Measurements from ENCODE around the gene ATP2C2. TPM values are rescaled to one million over a fixed set of nuclear protein-coding genes. Genes with fewer than 3 reads are reported as not detected.

ATP2C2 gene, protein sequence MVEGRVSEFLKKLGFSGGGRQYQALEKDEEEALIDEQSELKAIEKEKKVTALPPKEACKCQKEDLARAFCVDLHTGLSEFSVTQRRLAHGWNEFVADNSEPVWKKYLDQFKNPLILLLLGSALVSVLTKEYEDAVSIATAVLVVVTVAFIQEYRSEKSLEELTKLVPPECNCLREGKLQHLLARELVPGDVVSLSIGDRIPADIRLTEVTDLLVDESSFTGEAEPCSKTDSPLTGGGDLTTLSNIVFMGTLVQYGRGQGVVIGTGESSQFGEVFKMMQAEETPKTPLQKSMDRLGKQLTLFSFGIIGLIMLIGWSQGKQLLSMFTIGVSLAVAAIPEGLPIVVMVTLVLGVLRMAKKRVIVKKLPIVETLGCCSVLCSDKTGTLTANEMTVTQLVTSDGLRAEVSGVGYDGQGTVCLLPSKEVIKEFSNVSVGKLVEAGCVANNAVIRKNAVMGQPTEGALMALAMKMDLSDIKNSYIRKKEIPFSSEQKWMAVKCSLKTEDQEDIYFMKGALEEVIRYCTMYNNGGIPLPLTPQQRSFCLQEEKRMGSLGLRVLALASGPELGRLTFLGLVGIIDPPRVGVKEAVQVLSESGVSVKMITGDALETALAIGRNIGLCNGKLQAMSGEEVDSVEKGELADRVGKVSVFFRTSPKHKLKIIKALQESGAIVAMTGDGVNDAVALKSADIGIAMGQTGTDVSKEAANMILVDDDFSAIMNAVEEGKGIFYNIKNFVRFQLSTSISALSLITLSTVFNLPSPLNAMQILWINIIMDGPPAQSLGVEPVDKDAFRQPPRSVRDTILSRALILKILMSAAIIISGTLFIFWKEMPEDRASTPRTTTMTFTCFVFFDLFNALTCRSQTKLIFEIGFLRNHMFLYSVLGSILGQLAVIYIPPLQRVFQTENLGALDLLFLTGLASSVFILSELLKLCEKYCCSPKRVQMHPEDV
- total RNA-seq: not detected in 2 replicates

DNA sequence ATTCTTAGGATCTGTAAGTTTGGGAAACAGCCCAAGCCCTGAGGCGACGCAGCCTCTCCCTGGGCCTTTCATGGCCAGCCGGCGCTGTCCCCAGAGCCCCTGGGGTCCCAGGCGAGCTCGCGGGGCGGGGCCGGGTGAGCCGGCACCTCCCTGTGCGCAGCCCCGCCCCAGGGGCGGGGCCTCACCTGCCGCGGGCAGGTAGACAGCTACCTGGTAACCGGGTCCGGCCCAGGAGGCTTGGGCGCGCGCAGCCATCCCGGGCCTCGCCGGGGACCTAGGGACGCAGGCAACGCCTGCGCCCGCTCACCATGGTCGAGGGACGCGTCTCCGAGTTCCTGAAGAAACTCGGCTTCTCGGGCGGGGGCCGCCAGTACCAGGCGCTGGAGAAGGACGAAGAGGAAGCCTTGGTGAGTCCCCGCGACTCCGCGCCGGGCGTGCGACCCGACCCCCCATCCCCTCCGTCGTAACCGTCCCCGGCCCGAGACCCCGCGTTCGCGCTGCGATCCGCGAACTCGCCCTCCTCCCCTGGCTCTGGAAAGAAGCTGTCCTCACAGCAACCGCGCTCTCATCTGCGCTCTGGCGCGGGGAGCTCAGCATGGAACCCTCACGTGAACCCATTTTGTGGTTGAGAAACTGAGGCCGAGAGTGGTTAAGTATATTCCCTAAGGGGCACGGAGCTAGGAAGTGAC, at the start of gene ATP2C2:
TSS of gene ATP2C2 (plus strand) at position 231 of the 689 bp plus-strand sequence. CDS start at position 309, 78 bp downstream.
- Mint-ChIP-seq H3K4me3 (no peak within 1 kb of the TSS), H3K27ac (no peak within 1 kb of the TSS), H3K4me1 (peaks cover 13% of the 10 kb centered on the region), H3K9me3 (no peaks in the 10 kb centered on the region), H3K36me3 (ENCODE audit: low read depth) (no peaks in the 10 kb centered on the region), H3K27me3 (peaks cover 49% of the 10 kb centered on the region)
- DNase-seq: no peak
- intact Hi-C loops (cut with micrococcal nuclease): no loop called here

DNA sequence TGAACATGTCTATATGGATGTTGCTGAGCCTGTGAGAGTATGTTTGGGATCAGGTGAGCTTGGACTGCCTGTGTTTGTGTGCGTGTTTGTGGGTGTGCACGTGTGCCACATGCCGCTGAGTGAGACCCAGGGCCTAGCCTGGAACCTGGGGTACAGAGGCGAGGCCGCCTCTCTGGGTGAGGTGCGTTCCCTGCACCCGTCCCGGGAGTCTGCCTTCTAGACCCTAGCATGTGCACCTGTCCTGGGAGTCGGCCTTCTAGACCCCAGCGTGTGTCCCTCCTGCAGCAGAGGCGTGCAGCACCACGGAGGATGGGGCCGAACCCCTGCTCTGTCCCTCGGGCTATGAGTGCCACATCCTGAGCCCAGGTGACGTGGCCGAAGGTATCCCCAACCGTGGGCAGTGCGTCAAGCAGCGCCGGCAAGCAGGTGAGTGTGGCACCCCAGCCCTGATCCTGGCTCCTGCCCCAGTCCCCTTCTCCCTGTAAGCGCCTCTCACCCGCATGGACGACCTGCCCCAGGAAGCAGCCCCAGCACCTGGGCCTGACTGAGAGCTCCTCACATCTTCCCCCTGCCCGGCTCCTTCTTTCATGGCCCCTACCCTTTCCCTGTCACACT, 49.1 kb upstream of the ATP2C2 start:
- H3K9me3 Mint-ChIP-seq: peaks cover 5% of the 10 kb centered on the region

DNA sequence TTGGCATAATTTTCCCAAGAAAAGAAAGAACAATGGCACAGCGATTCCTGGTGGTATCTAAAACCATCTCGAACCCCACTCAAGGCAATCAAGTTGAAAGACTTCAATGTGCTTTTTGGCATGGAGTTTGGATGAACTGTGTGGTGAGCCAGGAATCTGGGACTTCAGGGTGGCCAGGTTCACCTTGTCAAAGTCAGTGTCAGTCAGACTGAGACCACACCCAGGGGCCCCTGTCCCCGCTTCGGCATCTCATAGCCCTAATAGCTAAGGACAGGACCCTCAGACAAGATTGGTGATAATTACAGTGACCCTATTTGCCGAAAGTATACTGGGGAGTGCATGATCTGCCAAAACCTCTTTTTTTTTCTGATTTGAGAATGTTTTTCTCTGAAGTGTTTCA, 47.8 kb upstream of the ATP2C2 start:
- intact Hi-C loops (cut with micrococcal nuclease): no loop called here
- H3K27me3 Mint-ChIP-seq: no peaks in the 10 kb centered on the region
- peaks cover 5% of the 10 kb centered on the region for H3K9me3 Mint-ChIP-seq
- H3K4me1 Mint-ChIP-seq: no peaks in the 10 kb centered on the region
- H3K4me3 Mint-ChIP-seq: no peak overlapping the region
- DNase-seq: no peak
- H3K27ac Mint-ChIP-seq: no peak overlapping the region
- no peaks in the 10 kb centered on the region for H3K36me3 Mint-ChIP-seq (ENCODE audit: low read depth)

More for the DNA sequence above, 49.1 kb upstream of the ATP2C2 start:
- H3K27me3 Mint-ChIP-seq: peaks cover 7% of the 10 kb centered on the region
- H3K27ac Mint-ChIP-seq: no peak overlapping the region
- no peak overlapping the region for H3K4me3 Mint-ChIP-seq
- intact Hi-C loops (cut with micrococcal nuclease): no loop called here
- no peak for DNase-seq
- H3K4me1 Mint-ChIP-seq: no peaks in the 10 kb centered on the region
- no peaks in the 10 kb centered on the region for H3K36me3 Mint-ChIP-seq (ENCODE audit: low read depth)

DNA sequence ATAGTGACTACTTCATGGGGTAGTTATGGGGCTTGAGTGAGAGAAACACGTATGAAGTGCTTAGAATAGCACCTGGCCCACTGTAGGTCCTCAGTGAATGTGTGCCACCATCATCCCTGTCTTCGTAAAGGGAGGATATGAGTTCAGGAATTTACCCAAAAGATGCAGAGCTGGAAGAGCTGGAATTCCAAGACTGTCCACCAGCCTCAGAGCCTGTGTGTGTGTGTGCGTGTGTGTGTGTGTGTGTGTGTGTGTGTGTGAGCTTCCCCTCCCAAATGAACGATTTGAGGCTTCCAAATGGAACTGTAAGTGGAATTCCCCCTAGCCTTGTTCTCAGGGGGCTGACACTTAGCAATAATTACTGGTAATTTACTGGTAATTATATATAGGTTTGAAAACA, 46.4 kb upstream of the ATP2C2 start:
- intact Hi-C loops (cut with micrococcal nuclease): no loop called here

DNA sequence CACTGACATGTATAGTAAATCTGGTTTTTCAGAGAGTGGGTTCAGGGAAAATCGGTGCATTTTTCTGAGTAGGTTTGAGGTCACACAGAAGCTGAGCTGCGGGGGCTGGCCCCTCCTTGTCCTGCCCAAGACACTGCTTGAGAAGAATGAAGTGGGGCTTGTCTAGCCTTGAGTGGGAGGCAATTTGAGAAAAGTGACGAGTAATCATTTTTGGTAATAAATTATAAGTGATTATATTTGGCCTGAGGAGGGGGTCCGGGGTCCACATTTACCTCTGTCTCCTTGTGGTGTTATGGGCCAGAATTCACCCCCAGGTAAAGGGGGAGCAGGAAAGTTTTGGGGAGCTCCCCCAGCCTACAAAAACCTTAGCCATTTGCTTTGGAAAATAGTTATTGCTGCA, 45.6 kb upstream of the ATP2C2 start:
- intact Hi-C loops (cut with micrococcal nuclease): no loop called here
- no peak overlapping the region for H3K27ac Mint-ChIP-seq
- DNase-seq: no peak
- no peaks in the 10 kb centered on the region for H3K4me1 Mint-ChIP-seq
- no peak overlapping the region for H3K4me3 Mint-ChIP-seq
- peaks cover 5% of the 10 kb centered on the region for H3K9me3 Mint-ChIP-seq
- no peaks in the 10 kb centered on the region for H3K36me3 Mint-ChIP-seq (ENCODE audit: low read depth)
- H3K27me3 Mint-ChIP-seq: peaks cover 1% of the 10 kb centered on the region

More for the DNA sequence above, 46.4 kb upstream of the ATP2C2 start:
- no peaks in the 10 kb centered on the region for H3K27me3 Mint-ChIP-seq
- DNase-seq: no peak
- H3K36me3 Mint-ChIP-seq (ENCODE audit: low read depth): no peaks in the 10 kb centered on the region
- no peaks in the 10 kb centered on the region for H3K4me1 Mint-ChIP-seq
- no peak overlapping the region for H3K27ac Mint-ChIP-seq
- no peak overlapping the region for H3K4me3 Mint-ChIP-seq
- peaks cover 5% of the 10 kb centered on the region for H3K9me3 Mint-ChIP-seq

DNA sequence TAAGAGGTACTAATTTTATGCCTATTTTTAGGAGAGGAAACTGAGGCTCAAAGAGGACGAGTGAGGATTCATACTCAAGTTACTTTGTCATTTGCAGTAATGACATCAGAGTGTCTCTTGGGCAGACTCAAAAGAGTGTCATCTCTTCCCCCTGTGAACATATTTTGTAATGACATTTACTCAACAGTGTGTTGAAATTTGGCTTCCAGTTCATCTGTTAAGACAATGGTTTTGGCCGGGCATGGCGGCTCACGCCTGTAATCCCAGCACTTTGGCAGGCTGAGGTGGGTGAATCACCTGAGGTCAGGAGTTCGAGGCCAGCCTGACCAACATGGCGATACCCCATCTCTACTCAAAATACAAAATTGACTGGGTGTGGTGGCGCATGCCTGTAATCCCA, 44.7 kb upstream of the ATP2C2 start:
- Mint-ChIP-seq H3K4me1 (no peaks in the 10 kb centered on the region), H3K27me3 (peaks cover 2% of the 10 kb centered on the region), H3K27ac (no peak overlapping the region), H3K4me3 (no peak overlapping the region), H3K36me3 (ENCODE audit: low read depth) (no peaks in the 10 kb centered on the region), H3K9me3 (peaks cover 4% of the 10 kb centered on the region)
- intact Hi-C loops (cut with micrococcal nuclease): no loop called here
- DNase-seq: no peak

DNA sequence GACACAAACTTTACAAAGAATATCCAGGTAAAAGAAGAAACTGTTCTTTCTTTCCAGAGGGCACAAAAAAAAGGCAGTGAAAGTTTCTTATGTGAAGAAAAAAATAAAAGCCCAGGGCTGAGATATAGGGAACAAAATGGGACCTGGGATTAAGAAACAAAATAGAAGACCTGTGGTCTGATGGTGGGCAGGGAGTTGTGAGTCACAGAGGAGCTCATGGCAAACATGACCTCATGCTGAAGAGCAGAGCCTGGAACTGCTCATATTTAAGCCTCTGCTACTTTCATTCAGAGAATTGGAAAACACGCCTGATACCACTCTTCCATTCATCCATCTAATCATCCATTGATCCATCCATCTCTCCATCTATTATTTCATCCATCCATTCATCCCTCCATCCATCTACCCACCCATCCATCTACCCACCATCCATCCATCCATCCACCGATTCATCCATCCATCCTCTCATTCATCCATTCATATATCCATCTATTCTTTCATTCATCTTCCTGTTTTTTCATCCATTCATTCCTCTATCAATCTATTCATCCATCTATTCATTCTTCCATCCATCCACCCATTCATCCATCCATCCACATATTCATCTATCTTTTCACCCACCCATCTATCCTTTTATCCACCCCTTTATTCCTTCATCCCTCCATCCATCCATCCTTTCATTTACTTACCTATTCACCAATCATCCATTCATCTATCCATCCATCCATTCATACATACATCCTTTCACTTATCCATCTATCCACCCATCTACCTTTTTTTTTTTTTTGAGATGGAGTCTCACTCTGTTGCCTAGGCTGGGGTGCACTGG, 43.7 kb upstream of the ATP2C2 start:
- H3K9me3 Mint-ChIP-seq: no peaks in the 10 kb centered on the region
- H3K27me3 Mint-ChIP-seq: peaks cover 2% of the 10 kb centered on the region
- H3K4me3 Mint-ChIP-seq: no peak overlapping the region
- no peaks in the 10 kb centered on the region for H3K36me3 Mint-ChIP-seq (ENCODE audit: low read depth)
- no peak for DNase-seq
- intact Hi-C loops (cut with micrococcal nuclease): no loop called here
- no peaks in the 10 kb centered on the region for H3K4me1 Mint-ChIP-seq
- H3K27ac Mint-ChIP-seq: no peak overlapping the region

DNA sequence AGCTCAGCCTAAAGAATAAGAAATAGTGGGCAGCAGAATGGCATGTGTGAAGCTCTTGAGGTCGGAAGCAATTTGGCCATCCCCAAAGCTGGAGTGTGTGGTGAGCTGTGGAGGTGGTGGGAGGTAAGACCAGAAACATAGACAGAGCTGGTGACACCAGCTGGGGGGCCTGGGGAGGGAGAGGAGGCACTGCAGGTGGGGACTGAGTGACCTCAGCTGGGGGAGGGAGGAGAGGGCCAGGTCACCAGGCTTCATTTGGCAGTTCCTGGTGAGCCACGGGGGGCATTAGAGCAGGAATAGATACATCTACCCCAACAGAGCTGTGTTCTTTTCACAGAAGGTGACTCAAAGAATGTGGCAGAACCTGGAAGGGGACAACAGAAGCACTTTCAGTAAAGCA, 41.8 kb upstream of the ATP2C2 start:
- no peaks in the 10 kb centered on the region for H3K9me3 Mint-ChIP-seq
- intact Hi-C loops (cut with micrococcal nuclease): no loop called here
- peaks cover 2% of the 10 kb centered on the region for H3K27me3 Mint-ChIP-seq
- H3K4me1 Mint-ChIP-seq: no peaks in the 10 kb centered on the region
- no peak overlapping the region for H3K27ac Mint-ChIP-seq
- H3K4me3 Mint-ChIP-seq: no peak overlapping the region
- no peaks in the 10 kb centered on the region for H3K36me3 Mint-ChIP-seq (ENCODE audit: low read depth)
- DNase-seq: no peak

DNA sequence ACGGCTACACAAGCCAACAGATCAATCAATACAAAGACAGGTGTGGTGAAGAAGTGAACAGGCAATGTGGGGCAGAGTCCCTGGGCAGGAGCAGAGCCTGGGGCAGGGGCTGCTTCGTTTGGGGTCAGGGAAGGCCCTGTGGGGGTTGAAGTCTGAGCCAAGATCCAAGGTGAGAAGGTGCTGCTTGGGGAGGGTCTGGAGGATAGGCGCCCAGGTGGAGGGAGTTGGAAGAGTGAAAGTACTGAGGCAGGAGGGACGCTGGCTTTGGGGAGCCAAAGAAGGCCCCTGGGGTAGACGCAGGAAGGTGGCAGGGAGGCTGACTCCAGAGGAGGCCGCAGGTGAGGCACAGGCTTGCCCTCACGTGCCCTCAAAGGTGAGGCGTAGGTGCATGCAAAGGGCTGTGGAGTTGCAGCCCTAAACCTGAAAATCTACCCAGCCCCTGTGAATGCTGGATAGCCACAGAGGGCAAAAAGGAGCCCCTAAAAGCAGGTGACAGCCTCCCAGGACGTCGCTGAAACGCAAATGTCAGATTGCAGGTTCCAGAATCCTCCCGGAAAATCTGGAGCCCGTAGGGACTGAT, 40.3 kb upstream of the ATP2C2 start:
- H3K27me3 Mint-ChIP-seq: peaks cover 2% of the 10 kb centered on the region
- no peak for DNase-seq
- no peaks in the 10 kb centered on the region for H3K9me3 Mint-ChIP-seq
- intact Hi-C loops (cut with micrococcal nuclease): no loop called here
- H3K4me1 Mint-ChIP-seq: no peaks in the 10 kb centered on the region
- no peak overlapping the region for H3K4me3 Mint-ChIP-seq
- no peak overlapping the region for H3K27ac Mint-ChIP-seq
- H3K36me3 Mint-ChIP-seq (ENCODE audit: low read depth): no peaks in the 10 kb centered on the region

DNA sequence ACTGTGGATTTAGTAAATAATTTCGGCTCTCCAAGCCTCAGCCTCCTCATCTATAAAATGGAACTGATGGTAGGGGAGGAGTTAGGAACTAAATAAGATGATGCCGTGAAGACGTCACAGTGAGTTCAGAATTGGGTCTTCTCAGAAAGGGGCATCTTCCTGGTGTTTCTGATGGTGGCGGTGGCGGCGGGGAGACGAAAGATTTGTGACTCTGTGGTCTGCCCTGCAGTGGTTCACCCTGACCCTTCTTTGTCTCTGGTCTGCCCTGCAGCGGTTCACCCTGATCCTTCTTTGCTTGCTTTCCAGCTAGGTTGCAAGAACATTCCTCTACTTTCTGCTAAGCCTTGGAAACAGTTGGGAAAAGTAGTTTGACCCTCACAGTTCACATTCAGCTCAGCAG, 39.3 kb upstream of the ATP2C2 start:
- Mint-ChIP-seq H3K4me1 (no peaks in the 10 kb centered on the region), H3K9me3 (no peaks in the 10 kb centered on the region), H3K27ac (no peak overlapping the region), H3K36me3 (ENCODE audit: low read depth) (no peaks in the 10 kb centered on the region), H3K4me3 (no peak overlapping the region), H3K27me3 (peaks cover 2% of the 10 kb centered on the region)
- DNase-seq: no peak
- intact Hi-C loops (cut with micrococcal nuclease): no loop called here

DNA sequence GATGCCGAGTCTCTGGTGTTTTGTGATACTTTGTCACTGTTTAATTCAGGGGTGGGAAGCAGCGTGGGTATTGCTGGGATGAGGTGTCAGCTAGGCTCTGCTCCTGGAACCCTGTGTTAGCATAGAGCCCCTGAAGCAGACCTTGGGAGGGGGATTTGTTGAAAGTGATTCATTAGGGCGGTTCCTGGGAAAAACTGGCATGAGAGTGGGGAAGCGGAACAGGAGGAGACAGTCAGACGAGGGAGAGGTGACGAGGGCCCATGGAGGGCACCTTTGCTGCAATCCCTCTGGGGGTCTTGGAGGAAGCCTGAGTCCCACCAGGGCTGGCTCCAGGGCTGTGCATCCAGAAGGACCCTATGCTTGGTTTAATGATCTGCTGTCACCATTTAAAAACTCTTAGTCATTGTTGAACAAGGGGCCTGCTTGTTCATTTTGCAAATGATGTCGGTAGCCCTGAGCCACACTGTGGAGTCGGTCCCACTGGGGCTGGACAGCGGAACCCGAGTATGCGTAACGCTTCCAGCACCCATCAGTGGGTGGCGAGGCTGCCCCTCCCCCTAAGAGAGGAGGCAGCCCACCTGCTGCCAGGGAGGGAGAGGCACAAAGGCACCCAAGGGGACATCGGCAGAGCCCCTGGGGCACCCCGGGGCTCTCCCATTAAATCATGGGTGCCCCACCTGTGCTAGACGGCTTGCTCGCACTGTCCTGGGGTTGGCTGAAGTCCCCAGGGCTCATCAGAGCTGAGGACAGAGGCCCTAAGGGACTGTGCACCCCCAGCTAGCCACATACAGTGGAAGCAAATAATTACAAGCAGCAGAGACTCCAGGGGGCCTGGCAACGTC, 38.3 kb upstream of the ATP2C2 start:
- no peak for DNase-seq
- H3K4me3 Mint-ChIP-seq: no peak overlapping the region
- no peaks in the 10 kb centered on the region for H3K9me3 Mint-ChIP-seq
- H3K27me3 Mint-ChIP-seq: peaks cover 2% of the 10 kb centered on the region
- no peaks in the 10 kb centered on the region for H3K4me1 Mint-ChIP-seq
- H3K36me3 Mint-ChIP-seq (ENCODE audit: low read depth): no peaks in the 10 kb centered on the region
- intact Hi-C loops (cut with micrococcal nuclease): no loop called here
- H3K27ac Mint-ChIP-seq: no peak overlapping the region

DNA sequence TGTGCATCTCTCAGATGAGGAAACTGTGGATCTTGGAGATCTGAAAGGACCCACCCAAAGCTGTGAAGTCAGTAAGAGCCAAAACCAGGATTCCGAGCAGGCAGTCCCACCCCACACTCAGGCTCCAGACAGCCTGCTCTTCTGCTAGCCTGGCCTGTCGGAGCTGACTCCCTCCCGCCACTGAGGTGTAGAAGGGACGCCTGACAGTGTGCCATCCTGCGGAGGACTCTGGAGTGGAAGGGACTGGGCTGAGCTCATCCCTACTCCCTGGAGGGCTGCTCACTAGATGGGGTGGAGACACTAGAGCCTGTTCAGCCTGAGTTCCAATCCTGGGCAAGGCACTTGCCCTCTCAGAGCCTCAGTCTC, 37.7 kb upstream of the ATP2C2 start:
- H3K27ac Mint-ChIP-seq: no peak overlapping the region
- H3K4me3 Mint-ChIP-seq: no peak overlapping the region
- peaks cover 7% of the 10 kb centered on the region for H3K27me3 Mint-ChIP-seq
- DNase-seq: no peak
- intact Hi-C loops (cut with micrococcal nuclease): no loop called here
- no peaks in the 10 kb centered on the region for H3K4me1 Mint-ChIP-seq
- no peaks in the 10 kb centered on the region for H3K9me3 Mint-ChIP-seq
- H3K36me3 Mint-ChIP-seq (ENCODE audit: low read depth): no peaks in the 10 kb centered on the region

Measured in activated CD4-positive, alpha-beta T cell treated with anti-CD3 and anti-CD28 coated beads, Interleukin-2, amount 10 ng/mL, durations not matched to agents 24 days and 14 days (primary cell).